IMR-90 (cell line): ENCODE data around the gene ACOXL. TPM values are rescaled to one million over a fixed set of nuclear protein-coding genes. Genes with fewer than 3 reads are reported as not detected.

Source experiments
- ATAC-seq: fragments of 200-7000 bp; cut with Tn5 transposase; 2 replicates; pipeline ENCODE4 v1.9.1; 2020; ENCODE audit warnings: low read depth, mild to moderate bottlenecking, moderate library complexity
- BruUV-seq: library from RNA; stranded (reverse); fragments of 400-500 nt; replicated peaks from 2 replicates; lab custom pipeline; 2021; lab: Mats Ljungman, UMichigan
- CTCF ChIA-PET: fragments of 300-600 bp; formaldehyde crosslinking; extraction: SDS; loops from one replicate; lab custom pipeline; 2021; ENCODE audit warnings: antibody characterized with exemption; lab: Yijun Ruan, JAX
- POLR2A ChIA-PET: fragments of 300-600 bp; sonication (Branson Sonifier 250); formaldehyde crosslinking; loops from one replicate; lab custom pipeline; 2022; ENCODE audit warnings: antibody characterized with exemption; ENCODE audit not compliant: unreplicated experiment; lab: Charles Lee
- DNase-seq: peaks from one replicate; pipeline ENCODE4 v3.0.0; 2013
- H2AFZ ChIP-seq: replicated peaks from 2 replicates; pipeline ENCODE3; 2013; ENCODE audit warnings: low read length, mild to moderate bottlenecking; ENCODE audit not compliant: poor library complexity
- H2AK5ac ChIP-seq: 2 replicates; pipeline ENCODE4 v1.6.1; 2013; ENCODE audit warnings: low read depth, low read length, inconsistent platforms
- H2AK9ac ChIP-seq: replicated peaks from 2 replicates; pipeline ENCODE3; 2013; ENCODE audit warnings: mild to moderate bottlenecking, low read depth, low read length, moderate library complexity; ENCODE audit not compliant: poor library complexity
- H2BK120ac ChIP-seq: 2 replicates; pipeline ENCODE4 v1.6.1; 2013; ENCODE audit warnings: low read depth, low read length, inconsistent platforms
- H2BK15ac ChIP-seq: 3 replicates; pipeline ENCODE4 v1.6.1; 2013; ENCODE audit warnings: low read depth, low read length, inconsistent platforms
- H2BK20ac ChIP-seq: 2 replicates; pipeline ENCODE4 v1.6.1; 2013; ENCODE audit warnings: low read depth, mild to moderate bottlenecking, inconsistent platforms, low read length, moderate library complexity
- H2BK5ac ChIP-seq: 2 replicates; pipeline ENCODE4 v1.6.1; 2013; ENCODE audit warnings: mild to moderate bottlenecking, low read depth, low read length, inconsistent platforms; ENCODE audit not compliant: poor library complexity, severe bottlenecking
- H3K14ac ChIP-seq: replicated peaks from 2 replicates; pipeline ENCODE4 v1.6.1; 2013; ENCODE audit warnings: low read depth, low read length, inconsistent platforms
- H3K18ac ChIP-seq: 2 replicates; pipeline ENCODE4 v1.6.1; 2013; ENCODE audit warnings: low read depth, low read length, control low read depth
- H3K23ac ChIP-seq: 2 replicates; pipeline ENCODE4 v1.6.1; 2013; ENCODE audit warnings: low read depth, low read length, inconsistent platforms
- H3K27ac ChIP-seq: 2 replicates; pipeline ENCODE4 v1.5.1; 2013; ENCODE audit warnings: mild to moderate bottlenecking, control low read depth, low read length; ENCODE audit not compliant: insufficient read depth
- H3K27me3 ChIP-seq: 2 replicates; pipeline ENCODE4 v1.6.1; 2013; ENCODE audit warnings: low read length; ENCODE audit not compliant: control insufficient read depth, insufficient read depth
- H3K36me3 ChIP-seq: 2 replicates; pipeline ENCODE4 v1.6.1; 2013; ENCODE audit warnings: low read length, mixed read lengths; ENCODE audit not compliant: control insufficient read depth, insufficient read depth
- H3K4ac ChIP-seq: 2 replicates; pipeline ENCODE4 v1.6.1; 2013; ENCODE audit warnings: low read depth, low read length, inconsistent platforms
- H3K4me1 ChIP-seq: 2 replicates; pipeline ENCODE4 v1.6.1; 2013; ENCODE audit warnings: low read length, mixed read lengths; ENCODE audit not compliant: control insufficient read depth, insufficient read depth
- H3K4me2 ChIP-seq: 2 replicates; pipeline ENCODE4 v1.6.1; 2013; ENCODE audit warnings: low read depth, mild to moderate bottlenecking, control low read depth, low read length, moderate library complexity
- H3K4me3 ChIP-seq: 2 replicates; pipeline ENCODE4 v1.5.1; 2013; ENCODE audit warnings: low read depth, mild to moderate bottlenecking, control low read depth, low read length, moderate library complexity; ENCODE audit not compliant: insufficient read depth
- H3K56ac ChIP-seq: 2 replicates; pipeline ENCODE4 v1.6.1; 2013; ENCODE audit warnings: low read length, inconsistent platforms; ENCODE audit not compliant: insufficient read depth; ENCODE audit errors: extremely low read depth
- H3K79me1 ChIP-seq, 2 experiments: 2 replicates each; pipeline ENCODE4 v1.6.1; 2013; ENCODE audit warnings: low read length in 2 of 2, inconsistent platforms in 1 of 2, low read depth in 1 of 2
- H3K9ac ChIP-seq: 2 replicates; pipeline ENCODE4 v1.6.1; 2013; ENCODE audit warnings: low read depth, low read length, control low read depth
- H3K9me1 ChIP-seq: 2 replicates; pipeline ENCODE4 v1.6.1; 2013; ENCODE audit warnings: low read length, inconsistent platforms; ENCODE audit not compliant: insufficient read depth
- H3K9me3 ChIP-seq: 2 replicates; pipeline ENCODE4 v1.6.1; 2013; ENCODE audit warnings: low read length; ENCODE audit not compliant: control insufficient read depth, insufficient read depth
- H4K20me1 ChIP-seq: 2 replicates; pipeline ENCODE4 v1.6.1; 2013; ENCODE audit warnings: low read length, inconsistent platforms; ENCODE audit not compliant: insufficient read depth
- H4K5ac ChIP-seq: 2 replicates; pipeline ENCODE4 v1.6.1; 2013; ENCODE audit warnings: mild to moderate bottlenecking, low read depth, low read length, control low read depth
- H4K8ac ChIP-seq, 2 experiments: 2 replicates each; pipeline ENCODE4 v1.6.1; 2013; ENCODE audit warnings: low read depth in 2 of 2, low read length in 2 of 2, control low read depth in 1 of 2, inconsistent platforms in 1 of 2
- H4K91ac ChIP-seq: 2 replicates; pipeline ENCODE4 v1.6.1; 2013; ENCODE audit warnings: low read depth, low read length, inconsistent platforms; ENCODE audit not compliant: insufficient read depth
- BHLHE40 ChIP-seq: fragments of 150-350 bp; IDR thresholded peaks from 2 replicates; pipeline ENCODE4 v1.6.1; 2016; ENCODE audit warnings: mild to moderate bottlenecking, low read depth, low read length
- CHD1 ChIP-seq: IDR thresholded peaks from 2 replicates; pipeline ENCODE4 v1.6.1; 2012; ENCODE audit warnings: low read depth, low read length, improper control_type of control experiment
- CTCF ChIP-seq: conservative IDR thresholded peaks from 2 replicates; pipeline ENCODE4 v1.5.1; 2012; ENCODE audit warnings: mild to moderate bottlenecking, low read depth, low read length, improper control_type of control experiment
- ELK1 ChIP-seq: fragments of 150-350 bp; IDR thresholded peaks from 2 replicates; pipeline ENCODE4 v1.6.1; 2016; ENCODE audit warnings: low read depth, mild to moderate bottlenecking, low read length, moderate library complexity, borderline replicate concordance
- FOS ChIP-seq: fragments of 150-350 bp; IDR thresholded peaks from 2 replicates; pipeline ENCODE4 v1.6.1; 2016; ENCODE audit warnings: low read depth, low read length
- MAZ ChIP-seq: IDR thresholded peaks from 2 replicates; pipeline ENCODE4 v1.6.1; 2012; ENCODE audit warnings: low read depth, mild to moderate bottlenecking, low read length, improper control_type of control experiment, moderate library complexity, borderline replicate concordance
- MXI1 ChIP-seq: IDR thresholded peaks from 2 replicates; pipeline ENCODE4 v1.6.1; 2012; ENCODE audit warnings: low read depth, mild to moderate bottlenecking, low read length, moderate library complexity, borderline replicate concordance
- POLR2A ChIP-seq: IDR thresholded peaks from 2 replicates; pipeline ENCODE4 v1.6.1; 2012; ENCODE audit warnings: mild to moderate bottlenecking, low read depth, low read length
- RAD21 ChIP-seq: IDR thresholded peaks from 2 replicates; pipeline ENCODE4 v1.6.1; 2012; ENCODE audit warnings: low read length, improper control_type of control experiment
- RCOR1 ChIP-seq: IDR thresholded peaks from 2 replicates; pipeline ENCODE4 v1.6.1; 2012; ENCODE audit warnings: mild to moderate bottlenecking, low read length, improper control_type of control experiment; ENCODE audit not compliant: insufficient replicate concordance
- USF2 ChIP-seq: fragments of 150-350 bp; IDR thresholded peaks from 2 replicates; pipeline ENCODE4 v1.6.1; 2017; ENCODE audit warnings: mild to moderate bottlenecking, antibody characterized with exemption, low read length, low read depth
- dilution Hi-C: fragments of 300-500 bp; cut with HindIII; formaldehyde crosslinking; loops from one replicate; pipeline ENCODE4 v1.14.3; 2018; ENCODE audit warnings: low sequenced_read_pairs; ENCODE audit not compliant: unreplicated experiment
- in situ Hi-C: fragments of 300-500 bp; cut with MboI; formaldehyde crosslinking; loops from 3 replicates; pipeline ENCODE4 v1.14.3; 2019; ENCODE audit warnings: low sequenced_read_pairs, inconsistent platforms, mixed read lengths
- intact Hi-C: fragments of 100-400 bp; cut with micrococcal nuclease; formaldehyde crosslinking; loops from 2 replicates; pipeline ENCODE4 v1.10.0; 2022
- polyA plus RNA-seq, 3 experiments: library from polyadenylated mRNA; depleted of rRNA; stranded (reverse); fragments of >200 nt; gene quantifications; 2 replicates each; pipeline ENCODE4 v1.2.3, GENCODE V29; 2012; ENCODE audit warnings: low replicate concordance in 1 of 3
- total RNA-seq: library from RNA; depleted of rRNA; stranded (reverse); fragments of >200 nt; gene quantifications from 2 replicates; pipeline ENCODE4 v1.2.3, GENCODE V29; 2012

The ACOXL gene
- total and polyA plus RNA-seq, 2 of the 4 experiments (the other 2 are of a cell fraction): not detected

- DNase-seq: no peak
- POLR2A ChIA-PET: no interaction called here
Observed at GRCh38 chr2:110983133-110983532, 250.8 kb downstream of the ACOXL start.

More at GRCh38 chr2:110983133-110983532, 250.8 kb downstream of the ACOXL start:
- Histone ChIP-seq H4K5ac (no peak overlapping the region), H3K9me1 (no peaks in the 10 kb centered on the region), H2AFZ (no peak overlapping the region), H3K23ac (no peak overlapping the region), H2BK15ac (no peak overlapping the region), H3K4me2 (no peak overlapping the region), H2BK120ac (no peak overlapping the region), H3K4ac (no peak overlapping the region), H3K9me3 (no peaks in the 10 kb centered on the region), H4K8ac (no peak overlapping the region), H3K4me1 (no peaks in the 10 kb centered on the region), H3K9ac (no peak overlapping the region), H2BK5ac (no peak overlapping the region), H3K18ac (no peak overlapping the region), H2BK20ac (no peak overlapping the region), H3K14ac (no peak overlapping the region), H3K27ac (no peak overlapping the region), H4K91ac (no peak overlapping the region), H3K27me3 (peaks cover 21% of the 10 kb centered on the region), H3K4me3 (no peak overlapping the region), H3K79me1 (no peaks in the 10 kb centered on the region), H3K36me3 (no peaks in the 10 kb centered on the region), H3K56ac (no peak overlapping the region), H2AK9ac (no peak overlapping the region), H4K20me1 (no peaks in the 10 kb centered on the region), H2AK5ac (no peak overlapping the region)
- intact Hi-C loops (no loop called here), in situ Hi-C loops (no loop called here), dilution Hi-C loops (no loop called here)
- CTCF ChIA-PET: no interaction called here
- no TSS peak for BruUV-seq
- no peak for ATAC-seq
- TF ChIP-seq USF2: no peak
- TF ChIP-seq RCOR1: no peak
- TF ChIP-seq CHD1: no peak
- TF ChIP-seq ELK1: no peak
- no peak for TF ChIP-seq FOS
- no peak for TF ChIP-seq MXI1
- TF ChIP-seq MAZ: no peak
- no peak for TF ChIP-seq BHLHE40
- TF ChIP-seq RAD21: no peak
- TF ChIP-seq CTCF: no peak
- TF ChIP-seq POLR2A: no peak
